Caco-2 (cell line): ENCODE results near the gene PDGFRB. TPM values are rescaled to one million over a fixed set of nuclear protein-coding genes. Genes with fewer than 3 reads are reported as not detected.
A peak's percentile ranks its signal among the peaks of the same experiment; 100 is the strongest.

ENCODE experiments used
- BruUV-seq: library from RNA; stranded (reverse); fragments of 400-500 nt; replicated peaks from 2 replicates; lab custom pipeline; 2021; lab: Mats Ljungman, UMichigan
- CTCF ChIA-PET: fragments of 300-600 bp; sonication (Branson Sonifier 250); formaldehyde crosslinking; loops from one replicate; lab custom pipeline; 2022; ENCODE audit warnings: antibody characterized with exemption; lab: Charles Lee
- POLR2A ChIA-PET: fragments of 300-600 bp; sonication (Branson Sonifier 250); formaldehyde crosslinking; loops from one replicate; lab custom pipeline; 2022; ENCODE audit warnings: antibody characterized with exemption; lab: Charles Lee
- DNase-seq, 2 experiments: peaks; one replicate each; pipeline versions ENCODE4 v3.0.0 to v3.0.0-alpha.2; 2020 to 2022
- H3K27me3 ChIP-seq: replicated peaks from 2 replicates; pipeline ENCODE4 v1.6.0; 2011; ENCODE audit warnings: low read length; ENCODE audit not compliant: control insufficient read depth, insufficient read depth
- H3K36me3 ChIP-seq: 2 replicates; pipeline ENCODE4 v1.5.1; 2011; ENCODE audit warnings: low read length; ENCODE audit not compliant: control insufficient read depth, insufficient read depth
- H3K4me1 ChIP-seq: fragments of 250-450 bp; sonication (Bioruptor Pico); 2 replicates; pipeline ENCODE4 v1.5.1; 2020; ENCODE audit warnings: mild to moderate bottlenecking
- H3K4me3 ChIP-seq: 2 replicates; pipeline ENCODE4 v1.5.1; 2011; ENCODE audit warnings: low read depth, mild to moderate bottlenecking, control low read depth, low read length
- H3K9me3 ChIP-seq: fragments of 250-450 bp; sonication (Bioruptor Pico); 2 replicates; pipeline ENCODE4 v1.5.1; 2020; ENCODE audit warnings: mild to moderate bottlenecking, moderate library complexity
- H3K27ac Mint-ChIP-seq: one replicate; pipeline ENCODE4 v1.8.0; 2022; ENCODE audit warnings: mixed read lengths; ENCODE audit not compliant: unreplicated experiment
- H3K27me3 Mint-ChIP-seq: one replicate; pipeline ENCODE4 v1.8.0; 2022; ENCODE audit warnings: mixed read lengths; ENCODE audit not compliant: insufficient read depth, unreplicated experiment
- H3K36me3 Mint-ChIP-seq: one replicate; pipeline ENCODE4 v1.8.0; 2022; ENCODE audit warnings: mild to moderate bottlenecking, mixed read lengths; ENCODE audit not compliant: insufficient read depth, unreplicated experiment
- H3K4me1 Mint-ChIP-seq: one replicate; pipeline ENCODE4 v1.8.0; 2022; ENCODE audit warnings: low read depth, mixed read lengths; ENCODE audit not compliant: unreplicated experiment
- H3K4me3 Mint-ChIP-seq: one replicate; pipeline ENCODE4 v1.8.0; 2022; ENCODE audit warnings: mild to moderate bottlenecking, moderate library complexity, mixed read lengths; ENCODE audit not compliant: unreplicated experiment
- H3K9me3 Mint-ChIP-seq: one replicate; pipeline ENCODE4 v1.8.0; 2022; ENCODE audit warnings: mixed read lengths; ENCODE audit not compliant: unreplicated experiment
- intact Hi-C: fragments of 100-400 bp; cut with micrococcal nuclease; formaldehyde crosslinking; loops from one replicate; pipeline ENCODE4 v1.10.0; 2022; ENCODE audit not compliant: unreplicated experiment
- total RNA-seq: library from RNA; stranded (reverse); gene quantifications from 2 replicates; pipeline ENCODE4 v1.2.3, GENCODE V29; 2022
- TF ChIP-seq, protein P1 (sequence below), 2 experiments: fragments of 200-600 bp in 1 of 2; IDR thresholded peaks; 1 replicate in 1 of 2; 2 replicates in 1 of 2; pipeline versions ENCODE4 v1.5.1 to v1.8.0; 2011 to 2022; ENCODE audit warnings: antibody characterized with exemption in 1 of 2, control low read depth in 1 of 2, inconsistent platforms in 1 of 2, low read depth in 1 of 2, low read length in 1 of 2, mild to moderate bottlenecking in 1 of 2, moderate library complexity in 1 of 2; ENCODE audit not compliant: insufficient read depth in 1 of 2, severe bottlenecking in 1 of 2, unreplicated experiment in 1 of 2

The PDGFRB gene
- total RNA-seq, 1 experiment from 2014 or later: 5.9 TPM

- peak; percentile 67 to 90 for DNase-seq
- H3K4me3 ChIP-seq: no peak overlapping the region
- no peaks in the 10 kb centered on the region for H3K9me3 Mint-ChIP-seq
- TF ChIP-seq, protein P1, sequence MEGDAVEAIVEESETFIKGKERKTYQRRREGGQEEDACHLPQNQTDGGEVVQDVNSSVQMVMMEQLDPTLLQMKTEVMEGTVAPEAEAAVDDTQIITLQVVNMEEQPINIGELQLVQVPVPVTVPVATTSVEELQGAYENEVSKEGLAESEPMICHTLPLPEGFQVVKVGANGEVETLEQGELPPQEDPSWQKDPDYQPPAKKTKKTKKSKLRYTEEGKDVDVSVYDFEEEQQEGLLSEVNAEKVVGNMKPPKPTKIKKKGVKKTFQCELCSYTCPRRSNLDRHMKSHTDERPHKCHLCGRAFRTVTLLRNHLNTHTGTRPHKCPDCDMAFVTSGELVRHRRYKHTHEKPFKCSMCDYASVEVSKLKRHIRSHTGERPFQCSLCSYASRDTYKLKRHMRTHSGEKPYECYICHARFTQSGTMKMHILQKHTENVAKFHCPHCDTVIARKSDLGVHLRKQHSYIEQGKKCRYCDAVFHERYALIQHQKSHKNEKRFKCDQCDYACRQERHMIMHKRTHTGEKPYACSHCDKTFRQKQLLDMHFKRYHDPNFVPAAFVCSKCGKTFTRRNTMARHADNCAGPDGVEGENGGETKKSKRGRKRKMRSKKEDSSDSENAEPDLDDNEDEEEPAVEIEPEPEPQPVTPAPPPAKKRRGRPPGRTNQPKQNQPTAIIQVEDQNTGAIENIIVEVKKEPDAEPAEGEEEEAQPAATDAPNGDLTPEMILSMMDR (IDR thresholded peaks at IDR 0.05; ENCODE audit: insufficient read depth in 1 of 2, low read depth in 1 of 2, low read length in 1 of 2, severe bottlenecking in 1 of 2, unreplicated experiment in 1 of 2): no peak
- intact Hi-C loops: no loop called here
- H3K4me3 Mint-ChIP-seq: peak overlapping the region; percentile 24
- peaks cover 43% of the 10 kb centered on the region for H3K4me1 ChIP-seq
- ChIA-PET POLR2A (interaction anchor here (0.5 kb wide), 1 partner anchor 247 kb away, joined by 5 read pairs; no protein-coding TSS in a partner anchor), CTCF (interaction anchor here (1.0 kb wide), 1 partner anchor 12 kb away, joined by 6 read pairs; no protein-coding TSS in a partner anchor)
- peaks cover 48% of the 10 kb centered on the region for H3K4me1 Mint-ChIP-seq
- no peaks in the 10 kb centered on the region for H3K27me3 ChIP-seq
- peak overlapping the region; percentile 87 for H3K27ac Mint-ChIP-seq
- no TSS peak for BruUV-seq
- H3K36me3 Mint-ChIP-seq: peaks cover 15% of the 10 kb centered on the region
- no peaks in the 10 kb centered on the region for H3K36me3 ChIP-seq
- H3K9me3 ChIP-seq: no peaks in the 10 kb centered on the region
- no peaks in the 10 kb centered on the region for H3K27me3 Mint-ChIP-seq
These were observed 8.0 kb upstream of the PDGFRB start for GRCh38 chr5:150163547-150164059.

DNA sequence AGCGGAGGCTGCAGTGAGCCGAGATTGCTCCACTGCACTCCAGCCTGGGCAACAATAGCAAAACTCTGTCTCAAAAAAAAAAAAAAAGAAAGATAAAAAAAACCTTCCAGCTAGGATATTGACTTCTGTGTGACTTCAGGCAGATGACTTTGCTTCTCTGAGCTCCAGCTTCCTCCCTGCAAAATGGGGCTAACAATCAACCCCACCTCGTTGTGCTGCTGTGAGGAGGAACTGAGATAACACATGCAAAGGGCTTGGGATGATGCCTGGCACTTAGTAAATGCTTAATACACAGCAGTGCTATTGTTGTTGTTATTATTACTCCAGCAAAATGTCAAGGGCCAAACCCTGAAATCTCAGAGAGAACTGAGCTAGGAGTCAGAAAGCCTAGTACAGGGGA is 7.4 kb upstream of the PDGFRB start:
- Histone ChIP-seq H3K27me3 (no peaks in the 10 kb centered on the region), H3K4me1 (peaks cover 46% of the 10 kb centered on the region), H3K4me3 (no peak overlapping the region), H3K36me3 (no peaks in the 10 kb centered on the region), H3K9me3 (no peaks in the 10 kb centered on the region)
- peaks cover 48% of the 10 kb centered on the region for H3K4me1 Mint-ChIP-seq
- CTCF ChIA-PET: interaction anchor here (1.0 to 1.3 kb wide), 3 partner anchors 13 to 53 kb away, joined by 4 to 14 read pairs (median 6); no protein-coding TSS in a partner anchor
- H3K9me3 Mint-ChIP-seq: no peaks in the 10 kb centered on the region
- peaks cover 15% of the 10 kb centered on the region for H3K36me3 Mint-ChIP-seq
- no peak for DNase-seq
- POLR2A ChIA-PET: interaction anchor here (0.5 kb wide), 1 partner anchor 248 kb away, joined by 5 read pairs; no protein-coding TSS in a partner anchor
- intact Hi-C loops: no loop called here
- H3K4me3 Mint-ChIP-seq: no peak overlapping the region
- peak overlapping the region; percentile 87 for H3K27ac Mint-ChIP-seq
- TF ChIP-seq, protein P1 (IDR thresholded peaks at IDR 0.05; ENCODE audit: insufficient read depth in 1 of 2, low read depth in 1 of 2, low read length in 1 of 2, severe bottlenecking in 1 of 2, unreplicated experiment in 1 of 2): no peak
- TSS peak; percentile 86 for BruUV-seq
- H3K27me3 Mint-ChIP-seq: no peaks in the 10 kb centered on the region

- TF ChIP-seq, protein P1 (IDR thresholded peaks at IDR 0.05; ENCODE audit: insufficient read depth in 1 of 2, low read depth in 1 of 2, low read length in 1 of 2, severe bottlenecking in 1 of 2, unreplicated experiment in 1 of 2): no peak
- Mint-ChIP-seq H3K9me3 (no peaks in the 10 kb centered on the region), H3K36me3 (peaks cover 15% of the 10 kb centered on the region), H3K4me3 (peak overlapping the region; percentile 23), H3K27ac (peak overlapping the region; percentile 95), H3K27me3 (no peaks in the 10 kb centered on the region), H3K4me1 (peaks cover 48% of the 10 kb centered on the region)
- ChIA-PET POLR2A (interaction anchor here (0.6 kb wide), 1 partner anchor 39 kb away, joined by 3 read pairs; no protein-coding TSS in a partner anchor), CTCF (interaction anchor here (0.6 to 1.3 kb wide), 13 partner anchors 11 to 107 kb away, joined by 3 to 14 read pairs (median 4); no protein-coding TSS in a partner anchor)
- H3K4me1 ChIP-seq: peaks cover 46% of the 10 kb centered on the region
- no peaks in the 10 kb centered on the region for H3K36me3 ChIP-seq
- no peak overlapping the region for H3K4me3 ChIP-seq
- H3K9me3 ChIP-seq: no peaks in the 10 kb centered on the region
- H3K27me3 ChIP-seq: no peaks in the 10 kb centered on the region
- peak; percentile 65 to 87 for DNase-seq
- BruUV-seq: no TSS peak
- intact Hi-C loops: no loop called here
These were observed 6.5 kb upstream of the PDGFRB start for GRCh38 chr5:150162142-150162513.
